HG03378 (cell line): Measurements from ENCODE around the gene MAN2B2.
"Not testable (repeated sequence)": the region's sequence is repeated elsewhere in the genome, so short reads cannot be mapped to it uniquely, and the experiment has no call there.

Experiments used
- ATAC-seq: cut with Tn5 transposase; IDR thresholded peaks from one replicate; pipeline ENCODE4 v1.9.1; 2021; ENCODE audit warnings: mild to moderate bottlenecking, moderate library complexity; ENCODE audit not compliant: unreplicated experiment

MAN2B2 gene

GRCh38 chr4:6613676-6614651 lies 39.0 kb downstream of the MAN2B2 start:
- no peak for ATAC-seq

- no peak for ATAC-seq
These were observed 39.8 kb downstream of the MAN2B2 start for GRCh38 chr4:6614701-6615230.

GRCh38 chr4:6616087-6616995 lies 41.4 kb downstream of the MAN2B2 start:
- ATAC-seq = no peak

- no peak for ATAC-seq
These were observed 42.3 kb downstream of the MAN2B2 start for GRCh38 chr4:6617246-6617645.

GRCh38 chr4:6618386-6619115 lies 43.6 kb downstream of the MAN2B2 start:
- no peak for ATAC-seq

- no peak for ATAC-seq
These were observed 44.1 kb downstream of the MAN2B2 start for GRCh38 chr4:6619116-6619465.

GRCh38 chr4:6619466-6620255 lies 44.7 kb downstream of the MAN2B2 start:
- no peak for ATAC-seq

- no peak for ATAC-seq
These were observed 45.3 kb downstream of the MAN2B2 start for GRCh38 chr4:6620296-6620695.

- no peak for ATAC-seq
These were observed 46.0 kb downstream of the MAN2B2 start for GRCh38 chr4:6620891-6621555.

GRCh38 chr4:6621556-6621927 lies 46.6 kb downstream of the MAN2B2 start:
- no peak for ATAC-seq

GRCh38 chr4:6622744-6623143 lies 47.8 kb downstream of the MAN2B2 start:
- ATAC-seq = no peak

- ATAC-seq = no peak
These were observed 50.3 kb downstream of the MAN2B2 start for GRCh38 chr4:6625256-6625655.

GRCh38 chr4:6626066-6626465 lies 51.1 kb downstream of the MAN2B2 start:
- ATAC-seq = no peak

- no peak for ATAC-seq
These were observed 52.8 kb downstream of the MAN2B2 start for GRCh38 chr4:6627832-6628231.

GRCh38 chr4:6628484-6628883 lies 53.5 kb downstream of the MAN2B2 start:
- ATAC-seq = not testable (repeated sequence)

GRCh38 chr4:6632125-6632524 lies 57.1 kb downstream of the MAN2B2 start:
- ATAC-seq = no peak

GRCh38 chr4:6633091-6633906 lies 58.3 kb downstream of the MAN2B2 start:
- ATAC-seq = no peak

- no peak for ATAC-seq
These were observed 59.8 kb downstream of the MAN2B2 start for GRCh38 chr4:6634746-6635145.
